DOHH2 (cell line): ENCODE results near the gene FAM219B.

Source experiments
- EZH2phosphoT487 ChIP-seq: fragments of 200-600 bp; sonication (generic); IDR thresholded peaks from 2 replicates; pipeline ENCODE4 v1.6.1; 2017; ENCODE audit warnings: borderline replicate concordance, mild to moderate bottlenecking, antibody characterized with exemption, low read length, moderate library complexity, mixed read lengths
- TF ChIP-seq, protein P1 (sequence below): fragments of 200-600 bp; sonication (generic); IDR thresholded peaks from one replicate; pipeline ENCODE4 v1.5.1; 2014; ENCODE audit warnings: antibody characterized with exemption, mild to moderate bottlenecking, low read depth, low read length; ENCODE audit not compliant: poor library complexity, severe bottlenecking

DNA sequence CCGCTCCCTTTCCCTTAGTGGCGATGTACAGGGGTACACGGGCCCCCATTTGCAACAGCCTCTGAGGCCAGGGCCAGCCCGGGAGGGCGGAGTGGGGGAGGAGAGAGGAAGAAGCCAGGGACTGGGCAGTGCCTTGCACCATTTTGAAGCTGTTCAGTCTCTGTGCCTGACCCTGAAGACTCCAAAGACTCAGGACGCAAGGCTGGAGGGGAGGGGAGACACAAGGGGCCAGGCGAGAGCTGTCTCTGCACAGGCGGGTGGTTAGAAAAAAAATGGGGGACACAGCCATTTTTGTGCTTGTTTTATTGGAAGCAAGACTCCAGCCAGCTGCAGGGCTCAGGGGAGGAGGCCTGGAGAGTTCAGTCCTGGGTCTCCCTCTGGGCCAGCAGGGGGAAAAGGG is 48.4 kb upstream of the FAM219B start:
- TF ChIP-seq, protein P1, sequence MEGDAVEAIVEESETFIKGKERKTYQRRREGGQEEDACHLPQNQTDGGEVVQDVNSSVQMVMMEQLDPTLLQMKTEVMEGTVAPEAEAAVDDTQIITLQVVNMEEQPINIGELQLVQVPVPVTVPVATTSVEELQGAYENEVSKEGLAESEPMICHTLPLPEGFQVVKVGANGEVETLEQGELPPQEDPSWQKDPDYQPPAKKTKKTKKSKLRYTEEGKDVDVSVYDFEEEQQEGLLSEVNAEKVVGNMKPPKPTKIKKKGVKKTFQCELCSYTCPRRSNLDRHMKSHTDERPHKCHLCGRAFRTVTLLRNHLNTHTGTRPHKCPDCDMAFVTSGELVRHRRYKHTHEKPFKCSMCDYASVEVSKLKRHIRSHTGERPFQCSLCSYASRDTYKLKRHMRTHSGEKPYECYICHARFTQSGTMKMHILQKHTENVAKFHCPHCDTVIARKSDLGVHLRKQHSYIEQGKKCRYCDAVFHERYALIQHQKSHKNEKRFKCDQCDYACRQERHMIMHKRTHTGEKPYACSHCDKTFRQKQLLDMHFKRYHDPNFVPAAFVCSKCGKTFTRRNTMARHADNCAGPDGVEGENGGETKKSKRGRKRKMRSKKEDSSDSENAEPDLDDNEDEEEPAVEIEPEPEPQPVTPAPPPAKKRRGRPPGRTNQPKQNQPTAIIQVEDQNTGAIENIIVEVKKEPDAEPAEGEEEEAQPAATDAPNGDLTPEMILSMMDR, result no peak
- no peak for TF ChIP-seq EZH2phosphoT487
